Esophagus squamous epithelium (tissue), 5 donors: Measurements from ENCODE around the gene ELOF1. TPM values are rescaled to one million over a fixed set of nuclear protein-coding genes. Genes with fewer than 3 reads are reported as not detected.

Source experiments
- DNase-seq: peaks from one replicate; lab custom pipeline; 2025; lab: John Stamatoyannopoulos, UW
- H3K27ac ChIP-seq, 4 donors: fragments of 200-600 bp; sonication (generic); one replicate each; pipeline ENCODE4 v1.5.1; 2016 to 2019; ENCODE audit warnings: mild to moderate bottlenecking in 1 of 4
- H3K27me3 ChIP-seq, 4 donors: fragments of 200-600 bp; sonication (generic); 1 replicate in 3 of 4; 2 replicates in 1 of 4; pipeline versions ENCODE4 v1.5.1 to v1.6.0; 2017 to 2021; ENCODE audit warnings: antibody characterized with exemption in 1 of 4
- H3K36me3 ChIP-seq, 3 donors: fragments of 200-600 bp; sonication (generic); one replicate each; pipeline ENCODE4 v1.5.1; 2016 to 2019
- H3K4me1 ChIP-seq, 3 donors: fragments of 200-600 bp; sonication (generic); one replicate each; pipeline ENCODE4 v1.5.1; 2017 to 2019
- H3K4me3 ChIP-seq, 4 donors: fragments of 200-600 bp; sonication (generic); 1 replicate in 3 of 4; 2 replicates in 1 of 4; pipeline ENCODE4 v1.5.1; 2016 to 2019; ENCODE audit warnings: mild to moderate bottlenecking in 2 of 4, moderate library complexity in 1 of 4
- H3K9me3 ChIP-seq, 3 donors: fragments of 200-600 bp; sonication (generic); one replicate each; pipeline ENCODE4 v1.5.1; 2016 to 2019
- CTCF ChIP-seq, 6 experiments: fragments of 450-650 bp in 4 of 6; fragments of 200-600 bp in 2 of 6; sonication (generic) in 2 of 6; IDR thresholded peaks; one replicate each; pipeline ENCODE4 v1.5.1; 2016 to 2019; ENCODE audit warnings: antibody characterized with exemption in 6 of 6, mild to moderate bottlenecking in 4 of 6, moderate library complexity in 4 of 6
- POLR2A ChIP-seq, 4 donors: fragments of 450-650 bp; IDR thresholded peaks; one replicate each; pipeline ENCODE4 v1.6.1; 2017; ENCODE audit warnings: antibody characterized with exemption in 4 of 4, mild to moderate bottlenecking in 4 of 4, moderate library complexity in 3 of 4
- WGBS, 2 donors: methylation state at CpG; one replicate each; pipeline ENCODE4 v1.1.5; 2018; 5-methylcytosine and 5-hydroxymethylcytosine counted together
- intact Hi-C: fragments of 100-400 bp; cut with DNase I; formaldehyde crosslinking; loops from one replicate; pipeline ENCODE4 v1.15.0; 2022
- total RNA-seq, 4 donors: library from RNA; depleted of rRNA; stranded (reverse); fragments of >200 nt; gene quantifications; one replicate each; pipeline ENCODE4 v1.1.0, GENCODE V29; 2016
- donor health status: DM: yes; HTN: yes; CAD: no.

The ELOF1 gene
- total RNA-seq, 4 donors from 2014 or later, result 21.7 to 31.6 (median 28.6) TPM

- H3K27me3 ChIP-seq, result no peaks in the 10 kb centered on the region
- no peak overlapping the region for H3K27ac ChIP-seq
- 0 to 3% methylated on average over 6 of the region's 7 CpGs for WGBS, 2 donors
- TF ChIP-seq POLR2A (IDR thresholded peaks at IDR 0.05) (no peak), CTCF (IDR thresholded peaks at IDR 0.05) (peak; percentile 78 to 92 (median 88))
- H3K4me3 ChIP-seq, result no peak overlapping the region
- H3K9me3 ChIP-seq, result no peaks in the 10 kb centered on the region
- DNase-seq, result no peak
- peaks cover 0 to 6% (median 3%) of the 10 kb centered on the region in 3 donors for H3K4me1 ChIP-seq
- H3K36me3 ChIP-seq, result no peaks in the 10 kb centered on the region
- intact Hi-C loops, result no loop called here
Observed at GRCh38 chr19:11587302-11587974, 28.4 kb upstream of the ELOF1 start.

- Histone ChIP-seq H3K4me1 (peaks cover 0 to 14% (median 8%) of the 10 kb centered on the region in 3 donors), H3K9me3 (no peaks in the 10 kb centered on the region), H3K4me3 (no peak overlapping the region), H3K27ac (no peak overlapping the region), H3K36me3 (no peaks in the 10 kb centered on the region), H3K27me3 (no peaks in the 10 kb centered on the region)
- intact Hi-C loops, result no loop called here
- 48 to 58% methylated on average over 4 to 6 of the region's 6 CpGs for WGBS, 2 donors
- TF ChIP-seq CTCF (IDR thresholded peaks at IDR 0.05) (no peak), POLR2A (IDR thresholded peaks at IDR 0.05) (no peak)
- no peak for DNase-seq
Observed at GRCh38 chr19:11586331-11586730, 27.3 kb upstream of the ELOF1 start.

GRCh38 chr19:11581740-11582139 is 22.7 kb upstream of the ELOF1 start:
- Histone ChIP-seq H3K9me3 (no peaks in the 10 kb centered on the region), H3K36me3 (peaks cover 0 to 2% (median 0%) of the 10 kb centered on the region in 3 donors), H3K27me3 (no peaks in the 10 kb centered on the region), H3K27ac (peak overlapping the region in 2 of 4 donors; percentile 9 to 42), H3K4me3 (no peak overlapping the region), H3K4me1 (peaks cover 12 to 49% (median 27%) of the 10 kb centered on the region in 3 donors)
- TF ChIP-seq CTCF (IDR thresholded peaks at IDR 0.05), result no peak
- TF ChIP-seq POLR2A (IDR thresholded peaks at IDR 0.05), result no peak
- intact Hi-C loops, result no loop called here
- WGBS, 2 donors, result 6 to 10% methylated on average over 3 of the region's 3 CpGs
- no peak for DNase-seq

- H3K4me3 ChIP-seq, result no peak overlapping the region
- H3K36me3 ChIP-seq, result peaks cover 0 to 14% (median 1%) of the 10 kb centered on the region in 3 donors
- intact Hi-C loops, result no loop called here
- no peaks in the 10 kb centered on the region for H3K9me3 ChIP-seq
- peaks cover 12 to 50% (median 27%) of the 10 kb centered on the region in 3 donors for H3K4me1 ChIP-seq
- no peak for DNase-seq
- WGBS, 2 donors, result 60 to 65% methylated on average over 4 of the region's 4 CpGs
- no peak for TF ChIP-seq POLR2A (IDR thresholded peaks at IDR 0.05)
- no peak for TF ChIP-seq CTCF (IDR thresholded peaks at IDR 0.05)
- no peaks in the 10 kb centered on the region for H3K27me3 ChIP-seq
- H3K27ac ChIP-seq, result peak overlapping the region in 1 of 4 donors; percentile 6
Observed at GRCh38 chr19:11580116-11580515, 21.1 kb upstream of the ELOF1 start.
